Skeletal muscle satellite cell (primary cell): ENCODE results near the gene OR51F1. TPM values are rescaled to one million over a fixed set of nuclear protein-coding genes. Genes with fewer than 3 reads are reported as not detected.
"Not testable (repeated sequence)": the region's sequence is repeated elsewhere in the genome, so short reads cannot be mapped to it uniquely, and the experiment has no call there.

Experiments
- H3K27me3 ChIP-seq: 2 replicates; pipeline ENCODE4 v1.7.0; 2013; ENCODE audit warnings: low read length; ENCODE audit not compliant: control insufficient read depth, insufficient read depth
- H3K36me3 ChIP-seq: 2 replicates; pipeline ENCODE4 v1.7.0; 2013; ENCODE audit warnings: mild to moderate bottlenecking, control low read depth, low read length; ENCODE audit not compliant: insufficient read depth
- H3K4me1 ChIP-seq: 2 replicates; pipeline ENCODE4 v1.7.0; 2013; ENCODE audit warnings: low read length; ENCODE audit not compliant: control insufficient read depth, insufficient read depth
- H3K4me2 ChIP-seq: 2 replicates; pipeline ENCODE4 v1.7.0; 2013; ENCODE audit warnings: mild to moderate bottlenecking, low read length
- H3K4me3 ChIP-seq: 2 replicates; pipeline ENCODE4 v1.7.0; 2013; ENCODE audit warnings: low read length
- H3K9ac ChIP-seq: 2 replicates; pipeline ENCODE4 v1.7.0; 2013; ENCODE audit warnings: mild to moderate bottlenecking, low read depth, low read length, moderate library complexity
- H3K9me3 ChIP-seq: replicated peaks from 2 replicates; pipeline ENCODE4 v1.7.0; 2013; ENCODE audit warnings: mild to moderate bottlenecking, control low read depth, low read length
- total RNA-seq: library from RNA; depleted of rRNA; stranded (reverse); fragments of >200 nt; gene quantifications from 2 replicates; pipeline ENCODE4 v1.2.3, GENCODE V29; 2012; rRNA removed

Gene OR51F1, protein sequence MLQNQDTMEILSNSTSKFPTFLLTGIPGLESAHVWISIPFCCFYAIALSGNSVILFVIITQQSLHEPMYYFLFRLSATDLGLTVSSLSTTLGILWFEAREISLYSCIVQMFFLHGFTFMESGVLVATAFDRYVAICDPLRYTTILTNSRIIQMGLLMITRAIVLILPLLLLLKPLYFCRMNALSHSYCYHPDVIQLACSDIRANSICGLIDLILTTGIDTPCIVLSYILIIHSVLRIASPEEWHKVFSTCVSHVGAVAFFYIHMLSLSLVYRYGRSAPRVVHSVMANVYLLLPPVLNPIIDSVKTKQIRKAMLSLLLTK
- total RNA-seq, result not detected in 2 replicates

DNA sequence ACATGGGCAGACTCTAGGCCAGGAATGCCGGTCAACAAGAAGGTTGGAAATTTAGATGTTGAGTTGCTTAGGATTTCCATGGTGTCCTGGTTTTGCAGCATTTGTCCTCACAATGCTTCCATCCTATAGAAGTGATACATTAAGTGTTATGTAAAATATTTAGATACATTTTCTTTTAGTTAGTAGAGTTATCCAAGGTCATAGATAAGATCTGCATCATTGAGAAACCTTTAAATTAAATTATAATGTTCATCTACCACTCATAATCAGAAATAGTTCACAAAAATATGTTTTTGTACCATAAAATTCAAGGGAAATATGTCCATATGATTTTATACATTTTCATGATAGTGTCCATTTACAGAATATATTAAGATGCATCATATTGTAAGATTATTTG is at the start of gene OR51F1:
Gene OR51F1, minus strand, starts transcription at position 101 of the 400 bp plus-strand sequence. Its CDS starts 0 bp downstream, at position 101.
- no peak within 1 kb of the TSS for H3K9ac ChIP-seq
- no peak within 1 kb of the TSS for H3K4me3 ChIP-seq
- H3K36me3 ChIP-seq, result no peaks in the 10 kb centered on the region
- H3K4me2 ChIP-seq, result no peak within 1 kb of the TSS
- H3K27me3 ChIP-seq, result no peaks in the 10 kb centered on the region
- no peaks in the 10 kb centered on the region for H3K4me1 ChIP-seq
- no peaks in the 10 kb centered on the region for H3K9me3 ChIP-seq

DNA sequence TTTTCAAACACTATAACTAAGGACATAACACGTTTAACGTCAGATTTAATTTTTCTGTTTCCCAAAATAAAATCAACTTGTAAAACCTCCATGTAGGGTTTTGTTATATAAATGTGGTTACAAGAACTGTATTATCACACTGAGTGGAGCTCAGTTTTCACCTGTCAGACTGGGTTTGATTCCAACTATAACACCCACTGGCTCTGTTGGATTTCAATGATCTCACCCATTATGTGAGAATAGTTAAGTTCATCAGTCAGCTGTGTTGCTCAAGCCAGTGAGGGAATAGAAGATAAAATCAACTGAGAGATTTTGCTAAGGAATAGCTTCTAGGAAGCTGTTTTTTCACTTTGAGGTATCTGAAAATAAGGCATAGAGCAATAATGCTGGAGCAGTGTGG is 39.5 kb upstream of the OR51F1 start:
- no peak overlapping the region for H3K4me2 ChIP-seq
- peaks cover 2% of the 10 kb centered on the region for H3K27me3 ChIP-seq
- no peaks in the 10 kb centered on the region for H3K36me3 ChIP-seq
- H3K4me3 ChIP-seq, result no peak overlapping the region
- no peak overlapping the region for H3K9ac ChIP-seq
- H3K4me1 ChIP-seq, result no peaks in the 10 kb centered on the region
- H3K9me3 ChIP-seq, result no peaks in the 10 kb centered on the region

DNA sequence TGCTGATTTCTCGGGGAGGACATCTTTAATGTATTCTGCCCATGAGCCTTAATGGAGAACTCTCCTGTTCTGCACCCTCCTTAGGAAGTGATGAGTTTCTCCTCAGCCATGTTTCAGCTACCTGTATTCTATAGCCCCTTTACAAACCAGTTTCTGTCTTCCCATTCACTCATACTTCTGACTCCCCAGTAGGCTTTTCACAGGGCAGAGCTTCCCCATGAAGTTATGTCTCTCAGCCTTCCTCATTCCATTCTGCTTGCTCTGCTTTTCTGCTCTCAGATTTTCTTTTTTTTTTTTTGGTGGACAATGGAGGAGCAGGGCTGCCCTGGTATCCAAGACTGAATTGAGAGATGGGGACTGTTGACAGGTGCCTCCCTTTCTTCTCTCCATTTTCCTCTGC is 38.7 kb upstream of the OR51F1 start:
- Histone ChIP-seq H3K9me3 (no peaks in the 10 kb centered on the region), H3K9ac (no peak overlapping the region), H3K4me1 (no peaks in the 10 kb centered on the region), H3K4me3 (no peak overlapping the region), H3K36me3 (no peaks in the 10 kb centered on the region), H3K27me3 (peaks cover 2% of the 10 kb centered on the region), H3K4me2 (no peak overlapping the region)

DNA sequence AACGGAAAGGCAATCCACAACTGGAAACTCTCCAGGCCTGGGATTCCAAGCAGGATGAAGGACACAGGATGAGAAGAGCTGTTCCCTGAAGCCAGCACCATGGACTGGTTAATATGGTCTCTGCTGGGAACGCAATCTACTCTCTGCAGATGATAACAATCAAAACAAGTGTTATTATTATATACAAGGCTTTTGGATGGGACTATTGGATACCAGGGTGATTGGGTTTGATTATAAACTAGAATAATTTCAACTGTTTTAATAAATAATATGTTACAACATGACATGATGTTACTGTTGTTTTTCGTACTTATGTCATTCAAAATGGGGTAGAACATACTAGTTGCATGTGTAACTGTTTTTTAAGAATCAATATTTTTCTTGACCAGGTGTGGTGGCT is 34.5 kb upstream of the OR51F1 start, which contains the start of gene OR52R1:
Gene OR52R1, minus strand, starts transcription at position 101 of the 400 bp plus-strand sequence. Its CDS starts 0 bp downstream, at position 101.
- H3K9ac ChIP-seq, result no peak within 1 kb of the TSS
- peaks cover 2% of the 10 kb centered on the region for H3K27me3 ChIP-seq
- no peaks in the 10 kb centered on the region for H3K4me1 ChIP-seq
- H3K36me3 ChIP-seq, result no peaks in the 10 kb centered on the region
- no peak within 1 kb of the TSS for H3K4me3 ChIP-seq
- H3K4me2 ChIP-seq, result no peak within 1 kb of the TSS
- no peaks in the 10 kb centered on the region for H3K9me3 ChIP-seq

DNA sequence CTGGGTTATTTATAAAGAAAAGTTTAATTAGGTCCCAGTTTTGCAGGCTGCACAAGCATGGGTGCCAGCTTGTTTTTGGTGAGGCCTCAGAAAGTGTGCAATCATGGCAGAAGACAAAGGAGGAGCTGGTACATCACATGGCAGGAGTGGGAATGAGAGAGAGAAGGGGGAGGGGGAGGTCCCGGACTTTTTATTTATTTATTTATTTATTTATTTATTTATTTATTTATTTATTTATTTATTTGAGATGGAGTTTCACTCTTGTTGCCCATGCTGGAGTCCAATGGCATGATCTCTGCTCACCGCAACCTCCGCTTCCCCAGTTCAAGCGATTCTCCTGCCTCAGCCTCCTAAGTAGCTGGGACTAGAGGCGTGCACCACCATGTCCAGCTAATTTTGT is 31.6 kb upstream of the OR51F1 start:
- H3K4me2 ChIP-seq, H3K27me3 ChIP-seq, H3K4me1 ChIP-seq, H3K9ac ChIP-seq, H3K4me3 ChIP-seq, H3K36me3 ChIP-seq, H3K9me3 ChIP-seq: not testable (repeated sequence)

DNA sequence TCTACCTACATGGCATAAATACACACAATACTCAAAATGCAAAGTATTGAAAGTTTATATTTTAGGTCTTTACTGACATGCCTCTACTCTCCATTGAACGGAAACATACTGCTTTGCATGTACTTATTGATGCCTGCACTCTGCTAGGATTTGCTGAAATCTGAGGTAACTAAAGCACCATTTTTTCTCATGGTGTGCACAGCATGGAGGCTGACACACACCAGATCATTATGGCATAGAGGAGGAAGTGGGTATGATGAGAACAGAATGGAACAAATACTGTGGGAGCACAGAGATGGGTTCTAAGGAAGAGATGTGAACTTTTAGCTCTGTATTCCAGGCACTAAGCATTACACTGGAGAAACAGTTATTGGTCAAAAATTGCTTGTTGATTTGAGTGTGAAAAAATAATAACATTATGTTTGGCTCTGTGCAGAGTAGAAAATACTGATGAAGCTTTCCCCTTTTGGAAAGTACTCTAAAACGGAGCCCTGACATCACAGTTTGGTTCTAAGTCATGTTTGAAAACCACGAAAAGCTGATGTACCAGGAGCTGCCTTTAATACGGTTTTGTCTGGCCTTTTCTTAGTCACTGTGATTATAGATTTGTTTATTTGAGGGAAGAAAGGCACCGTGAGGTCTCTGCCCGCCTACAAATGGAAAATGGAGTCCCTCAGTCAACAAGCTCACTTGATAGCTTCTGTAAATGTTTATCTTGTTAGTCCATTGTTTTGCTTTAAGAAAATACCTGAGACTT is 28.9 kb upstream of the OR51F1 start:
- no peaks in the 10 kb centered on the region for H3K9me3 ChIP-seq
- no peaks in the 10 kb centered on the region for H3K36me3 ChIP-seq
- no peaks in the 10 kb centered on the region for H3K4me1 ChIP-seq
- H3K9ac ChIP-seq, result no peak overlapping the region
- H3K4me3 ChIP-seq, result no peak overlapping the region
- no peaks in the 10 kb centered on the region for H3K27me3 ChIP-seq
- H3K4me2 ChIP-seq, result no peak overlapping the region

DNA sequence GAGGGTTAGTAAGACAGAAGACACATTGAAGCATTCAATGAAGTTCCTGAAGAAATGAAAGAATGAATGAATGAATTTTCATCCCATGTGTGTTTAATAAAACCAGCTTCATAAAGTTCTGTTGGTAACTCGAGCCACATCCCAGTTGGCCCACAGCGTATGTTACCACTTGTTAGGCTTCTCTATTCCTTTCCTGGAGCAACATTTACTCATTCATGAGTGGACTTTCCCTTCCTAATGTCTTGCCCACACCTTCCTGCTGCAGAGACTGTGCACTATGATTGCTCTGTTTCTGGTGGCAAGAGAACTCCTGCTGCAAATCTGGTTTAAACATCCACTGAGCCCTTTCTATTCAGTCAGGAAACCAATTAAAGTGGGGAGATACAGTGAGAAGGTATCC is 27.5 kb upstream of the OR51F1 start:
- no peaks in the 10 kb centered on the region for H3K4me1 ChIP-seq
- no peak overlapping the region for H3K4me2 ChIP-seq
- H3K27me3 ChIP-seq, result no peaks in the 10 kb centered on the region
- H3K4me3 ChIP-seq, result no peak overlapping the region
- no peaks in the 10 kb centered on the region for H3K9me3 ChIP-seq
- H3K9ac ChIP-seq, result no peak overlapping the region
- no peaks in the 10 kb centered on the region for H3K36me3 ChIP-seq

DNA sequence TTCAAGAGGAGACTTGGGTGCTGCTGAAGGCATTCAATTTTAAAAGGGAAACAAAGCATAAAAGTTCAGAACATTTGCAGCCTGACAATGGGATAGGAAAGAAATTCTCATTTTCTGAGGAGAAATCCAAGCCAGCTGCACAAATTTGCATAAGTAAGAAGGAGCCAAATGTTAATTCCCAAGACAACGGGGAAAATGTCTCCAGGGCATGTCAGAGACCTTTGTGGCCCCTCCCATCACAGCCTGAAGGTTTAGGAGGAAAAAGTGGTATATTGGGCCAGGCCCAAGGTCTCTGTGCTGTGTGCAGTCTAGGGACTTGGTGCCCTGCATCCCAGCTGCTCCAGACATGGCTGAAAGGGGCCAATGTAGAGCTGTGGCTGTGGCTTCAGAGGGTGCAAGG is 12.7 kb upstream of the OR51F1 start:
- Histone ChIP-seq H3K27me3 (peaks cover 5% of the 10 kb centered on the region), H3K4me3 (no peak overlapping the region), H3K4me2 (no peak overlapping the region), H3K9ac (no peak overlapping the region), H3K4me1 (no peaks in the 10 kb centered on the region), H3K9me3 (no peaks in the 10 kb centered on the region), H3K36me3 (no peaks in the 10 kb centered on the region)

DNA sequence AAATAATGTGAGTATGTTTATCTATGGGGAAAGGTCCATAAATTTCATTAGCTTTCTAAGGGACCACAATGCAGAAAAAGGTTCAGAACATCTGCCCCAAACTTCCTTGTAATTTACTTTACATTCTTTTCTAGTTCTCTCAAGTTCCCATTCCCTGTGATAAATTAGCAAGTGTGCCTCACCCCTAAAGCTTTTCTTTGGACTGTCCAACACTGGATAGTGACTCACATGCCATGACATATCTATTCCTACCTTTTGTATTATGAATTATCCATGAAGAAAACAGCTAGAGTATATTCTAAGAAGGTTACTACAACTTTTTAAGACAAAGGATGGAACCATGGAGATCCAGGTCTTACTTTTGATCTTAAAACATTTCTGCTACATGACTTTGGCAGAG is 1.6 kb downstream of the OR51F1 start:
- Histone ChIP-seq H3K36me3 (no peaks in the 10 kb centered on the region), H3K4me1 (no peaks in the 10 kb centered on the region), H3K27me3 (no peaks in the 10 kb centered on the region), H3K4me2 (no peak overlapping the region), H3K9me3 (no peaks in the 10 kb centered on the region), H3K4me3 (no peak overlapping the region), H3K9ac (no peak overlapping the region)

DNA sequence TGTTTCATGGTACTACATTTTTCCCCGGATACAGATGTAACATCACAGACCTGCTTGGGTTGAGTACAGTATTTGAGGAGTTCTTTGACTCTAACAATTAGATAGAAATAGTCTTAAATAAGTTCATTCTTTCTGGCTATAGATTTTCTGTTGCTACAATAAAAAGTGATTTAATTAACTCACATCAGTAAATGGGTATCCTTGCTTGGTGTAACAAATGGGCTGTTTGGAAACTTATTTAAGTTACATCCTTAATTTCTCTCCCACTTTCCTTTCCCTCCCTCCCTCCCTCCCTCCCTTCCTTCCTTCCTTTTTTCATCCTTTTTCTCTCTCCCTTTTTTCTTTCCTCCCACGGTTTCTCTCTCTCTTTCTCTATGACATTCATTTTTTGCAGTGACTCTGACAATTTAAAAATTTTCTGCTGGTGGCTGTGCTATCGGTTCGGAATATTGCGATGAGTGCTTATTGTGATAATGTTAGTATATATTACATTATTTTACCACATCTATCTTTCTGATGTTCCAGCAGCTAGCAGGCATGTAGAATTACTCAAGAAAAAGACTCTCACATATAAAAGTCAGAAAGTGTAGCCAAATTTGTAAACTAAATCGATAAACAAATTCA is 3.2 kb downstream of the OR51F1 start:
- no peak overlapping the region for H3K4me2 ChIP-seq
- H3K9ac ChIP-seq, result no peak overlapping the region
- H3K4me3 ChIP-seq, result no peak overlapping the region
- H3K9me3 ChIP-seq, result no peaks in the 10 kb centered on the region
- H3K27me3 ChIP-seq, result no peaks in the 10 kb centered on the region
- H3K36me3 ChIP-seq, result no peaks in the 10 kb centered on the region
- no peaks in the 10 kb centered on the region for H3K4me1 ChIP-seq

DNA sequence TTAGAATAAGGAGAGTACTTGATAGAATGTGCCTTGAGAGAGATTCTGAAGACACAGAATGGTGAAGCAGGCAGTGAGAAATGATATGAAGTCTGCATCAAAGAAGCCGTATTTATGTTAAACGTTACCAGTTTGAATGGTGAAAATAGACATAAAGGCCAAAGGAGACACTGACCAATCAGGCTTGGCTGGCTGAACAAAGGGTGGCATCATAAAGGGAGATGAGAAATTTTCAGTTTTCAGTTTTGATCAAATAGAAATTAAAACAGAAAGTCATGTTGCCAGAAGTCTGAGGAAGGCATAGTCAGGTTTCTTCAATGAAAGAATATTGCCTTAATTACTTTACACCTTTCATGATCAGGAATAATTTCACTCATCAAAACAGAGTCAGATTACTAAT is 6.6 kb downstream of the OR51F1 start:
- Histone ChIP-seq H3K36me3 (no peaks in the 10 kb centered on the region), H3K4me3 (no peak overlapping the region), H3K27me3 (peaks cover 2% of the 10 kb centered on the region), H3K9me3 (no peaks in the 10 kb centered on the region), H3K4me1 (no peaks in the 10 kb centered on the region), H3K4me2 (no peak overlapping the region), H3K9ac (no peak overlapping the region)
